ENCODE data around the gene ADRB2.

Gene ADRB2

GRCh38 chr5:148823871-148824270, 2.5 kb upstream of the ADRB2 start:
- H3K27me3 ChIP-seq (ENCODE audit: insufficient read depth, low read length) = peaks cover 43% of the 10 kb centered on the region
- no peak overlapping the region for H3K4me3 ChIP-seq (ENCODE audit: low read length)
- no peaks in the 10 kb centered on the region for H3K9me3 ChIP-seq (ENCODE audit: insufficient read depth, low read depth, low read length)
- H3K9ac ChIP-seq (ENCODE audit: low read depth, low read length) = no peak overlapping the region
- no peaks in the 10 kb centered on the region for H3K36me3 ChIP-seq (ENCODE audit: insufficient read depth, low read depth, low read length)
- no peak overlapping the region for H3K27ac ChIP-seq (ENCODE audit: low read length)
- H3K4me1 ChIP-seq (ENCODE audit: insufficient read depth, low read length) = peaks cover 4% of the 10 kb centered on the region

GRCh38 chr5:148825716-148826052, 727 bp upstream of the ADRB2 start:
- no peak overlapping the region for H3K27ac ChIP-seq (ENCODE audit: low read length)
- peaks cover 47% of the 10 kb centered on the region for H3K27me3 ChIP-seq (ENCODE audit: insufficient read depth, low read length)
- H3K9me3 ChIP-seq (ENCODE audit: insufficient read depth, low read depth, low read length) = no peaks in the 10 kb centered on the region
- peak overlapping the region; percentile 90 for H3K4me3 ChIP-seq (ENCODE audit: low read length)
- H3K4me1 ChIP-seq (ENCODE audit: insufficient read depth, low read length) = peaks cover 4% of the 10 kb centered on the region
- H3K9ac ChIP-seq (ENCODE audit: low read depth, low read length) = peak overlapping the region; percentile 66; the same call in 1 of the 2 replicates
- H3K36me3 ChIP-seq (ENCODE audit: insufficient read depth, low read depth, low read length) = no peaks in the 10 kb centered on the region

DNA sequence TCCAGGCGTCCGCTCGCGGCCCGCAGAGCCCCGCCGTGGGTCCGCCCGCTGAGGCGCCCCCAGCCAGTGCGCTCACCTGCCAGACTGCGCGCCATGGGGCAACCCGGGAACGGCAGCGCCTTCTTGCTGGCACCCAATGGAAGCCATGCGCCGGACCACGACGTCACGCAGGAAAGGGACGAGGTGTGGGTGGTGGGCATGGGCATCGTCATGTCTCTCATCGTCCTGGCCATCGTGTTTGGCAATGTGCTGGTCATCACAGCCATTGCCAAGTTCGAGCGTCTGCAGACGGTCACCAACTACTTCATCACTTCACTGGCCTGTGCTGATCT, 294 bp downstream of the ADRB2 start:
- peaks cover 4% of the 10 kb centered on the region for H3K4me1 ChIP-seq (ENCODE audit: insufficient read depth, low read length)
- H3K36me3 ChIP-seq (ENCODE audit: insufficient read depth, low read depth, low read length) = no peaks in the 10 kb centered on the region
- H3K27ac ChIP-seq (ENCODE audit: low read length) = no peak overlapping the region
- H3K9ac ChIP-seq (ENCODE audit: low read depth, low read length) = no peak overlapping the region
- H3K27me3 ChIP-seq (ENCODE audit: insufficient read depth, low read length) = peaks cover 47% of the 10 kb centered on the region
- H3K4me3 ChIP-seq (ENCODE audit: low read length) = peak overlapping the region; percentile 90
- H3K9me3 ChIP-seq (ENCODE audit: insufficient read depth, low read depth, low read length) = no peaks in the 10 kb centered on the region

- H3K4me1 ChIP-seq (ENCODE audit: insufficient read depth, low read length) = peaks cover 4% of the 10 kb centered on the region
Observed at GRCh38 chr5:148827723-148828122, 1.3 kb downstream of the ADRB2 start.

DNA sequence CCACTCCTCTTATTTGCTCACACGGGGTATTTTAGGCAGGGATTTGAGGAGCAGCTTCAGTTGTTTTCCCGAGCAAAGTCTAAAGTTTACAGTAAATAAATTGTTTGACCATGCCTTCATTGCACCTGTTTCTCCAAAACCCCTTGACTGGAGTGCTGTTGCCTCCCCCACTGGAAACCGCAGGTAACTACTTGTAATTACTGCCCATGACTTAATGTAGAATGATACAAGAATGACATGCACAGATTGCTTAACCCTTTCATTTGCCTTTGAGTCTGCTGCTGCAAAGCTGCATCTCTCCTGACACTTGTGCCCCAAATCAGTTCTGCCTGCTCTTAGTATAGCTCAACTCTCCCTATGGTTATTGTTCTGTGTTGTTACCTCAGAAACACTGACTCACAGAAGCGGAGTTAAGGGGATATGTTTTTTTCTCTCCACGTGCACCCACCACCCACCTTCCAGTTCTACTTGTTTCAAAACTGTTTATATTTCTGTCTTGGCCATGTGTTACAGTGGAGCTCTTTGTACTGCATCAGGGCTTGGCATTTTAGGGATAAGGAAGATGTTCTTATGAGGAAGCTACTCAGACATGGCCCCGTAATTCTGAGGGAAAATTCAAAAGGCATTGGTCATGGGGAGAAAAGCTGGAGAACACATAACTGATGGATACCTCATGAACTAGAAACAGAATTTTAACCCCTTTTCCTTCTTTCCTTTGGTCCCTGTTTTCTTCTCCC, 2.3 kb downstream of the ADRB2 start:
- H3K9ac ChIP-seq (ENCODE audit: low read depth, low read length) = no peak overlapping the region
- no peaks in the 10 kb centered on the region for H3K36me3 ChIP-seq (ENCODE audit: insufficient read depth, low read depth, low read length)
- H3K4me1 ChIP-seq (ENCODE audit: insufficient read depth, low read length) = peaks cover 4% of the 10 kb centered on the region
- H3K4me3 ChIP-seq (ENCODE audit: low read length) = no peak overlapping the region
- peaks cover 47% of the 10 kb centered on the region for H3K27me3 ChIP-seq (ENCODE audit: insufficient read depth, low read length)
- no peak overlapping the region for H3K27ac ChIP-seq (ENCODE audit: low read length)
- no peaks in the 10 kb centered on the region for H3K9me3 ChIP-seq (ENCODE audit: insufficient read depth, low read depth, low read length)

More at GRCh38 chr5:148827723-148828122, 1.3 kb downstream of the ADRB2 start:
- H3K27me3 ChIP-seq (ENCODE audit: insufficient read depth, low read length) = peaks cover 47% of the 10 kb centered on the region
- no peaks in the 10 kb centered on the region for H3K36me3 ChIP-seq (ENCODE audit: insufficient read depth, low read depth, low read length)
- H3K9ac ChIP-seq (ENCODE audit: low read depth, low read length) = no peak overlapping the region
- no peak overlapping the region for H3K27ac ChIP-seq (ENCODE audit: low read length)
- H3K9me3 ChIP-seq (ENCODE audit: insufficient read depth, low read depth, low read length) = no peaks in the 10 kb centered on the region
- no peak overlapping the region for H3K4me3 ChIP-seq (ENCODE audit: low read length)

GRCh38 chr5:148829248-148829594, 2.8 kb downstream of the ADRB2 start:
- Histone ChIP-seq H3K9me3 (ENCODE audit: insufficient read depth, low read depth, low read length) (no peaks in the 10 kb centered on the region), H3K27ac (ENCODE audit: low read length) (no peak overlapping the region), H3K4me1 (ENCODE audit: insufficient read depth, low read length) (peaks cover 4% of the 10 kb centered on the region), H3K4me3 (ENCODE audit: low read length) (no peak overlapping the region), H3K27me3 (ENCODE audit: insufficient read depth, low read length) (peaks cover 47% of the 10 kb centered on the region), H3K9ac (ENCODE audit: low read depth, low read length) (no peak overlapping the region), H3K36me3 (ENCODE audit: insufficient read depth, low read depth, low read length) (no peaks in the 10 kb centered on the region)

DNA sequence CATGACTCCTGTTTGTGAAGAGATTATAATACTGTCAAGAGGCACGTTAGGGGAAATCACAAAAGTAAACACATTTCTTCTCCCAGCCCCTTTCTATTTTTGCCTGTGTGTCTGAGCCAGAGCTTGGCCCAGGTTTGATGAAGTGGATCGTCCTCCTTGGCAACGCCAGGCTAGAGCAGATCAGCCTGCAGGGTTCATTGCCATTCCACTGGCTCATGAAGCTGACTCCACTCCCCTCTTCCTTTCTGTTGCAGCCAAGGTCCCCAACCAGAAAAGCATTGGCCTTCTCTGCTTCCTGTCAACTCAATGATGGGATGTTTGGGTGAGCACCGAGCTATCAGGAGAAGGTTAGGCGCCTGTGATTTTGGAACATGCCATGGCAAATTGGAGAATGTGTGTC, 3.3 kb downstream of the ADRB2 start:
- no peaks in the 10 kb centered on the region for H3K9me3 ChIP-seq (ENCODE audit: insufficient read depth, low read depth, low read length)
- no peak overlapping the region for H3K4me3 ChIP-seq (ENCODE audit: low read length)
- peaks cover 42% of the 10 kb centered on the region for H3K27me3 ChIP-seq (ENCODE audit: insufficient read depth, low read length)
- peaks cover 4% of the 10 kb centered on the region for H3K4me1 ChIP-seq (ENCODE audit: insufficient read depth, low read length)
- no peak overlapping the region for H3K27ac ChIP-seq (ENCODE audit: low read length)
- no peak overlapping the region for H3K9ac ChIP-seq (ENCODE audit: low read depth, low read length)
- H3K36me3 ChIP-seq (ENCODE audit: insufficient read depth, low read depth, low read length) = no peaks in the 10 kb centered on the region

DNA sequence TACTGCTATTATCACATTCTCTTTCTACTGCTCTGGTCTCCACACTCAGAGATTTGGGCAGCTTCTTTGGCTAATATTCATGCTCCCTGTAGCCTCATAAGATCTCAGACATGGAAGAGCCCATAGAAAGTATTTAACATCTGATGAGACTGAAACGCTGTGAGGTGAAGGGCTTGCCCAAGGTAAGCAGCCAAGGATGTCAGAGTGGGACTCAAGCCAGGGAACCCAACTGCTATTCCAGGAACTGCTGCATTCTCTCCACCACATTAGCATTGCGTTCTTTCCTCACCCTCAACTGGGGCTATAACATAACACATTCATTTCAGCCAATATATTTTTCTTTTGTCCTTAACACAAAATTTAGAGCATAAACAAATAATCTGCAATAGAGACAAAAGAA, 3.8 kb downstream of the ADRB2 start:
- H3K27ac ChIP-seq (ENCODE audit: low read length) = no peak overlapping the region

DNA sequence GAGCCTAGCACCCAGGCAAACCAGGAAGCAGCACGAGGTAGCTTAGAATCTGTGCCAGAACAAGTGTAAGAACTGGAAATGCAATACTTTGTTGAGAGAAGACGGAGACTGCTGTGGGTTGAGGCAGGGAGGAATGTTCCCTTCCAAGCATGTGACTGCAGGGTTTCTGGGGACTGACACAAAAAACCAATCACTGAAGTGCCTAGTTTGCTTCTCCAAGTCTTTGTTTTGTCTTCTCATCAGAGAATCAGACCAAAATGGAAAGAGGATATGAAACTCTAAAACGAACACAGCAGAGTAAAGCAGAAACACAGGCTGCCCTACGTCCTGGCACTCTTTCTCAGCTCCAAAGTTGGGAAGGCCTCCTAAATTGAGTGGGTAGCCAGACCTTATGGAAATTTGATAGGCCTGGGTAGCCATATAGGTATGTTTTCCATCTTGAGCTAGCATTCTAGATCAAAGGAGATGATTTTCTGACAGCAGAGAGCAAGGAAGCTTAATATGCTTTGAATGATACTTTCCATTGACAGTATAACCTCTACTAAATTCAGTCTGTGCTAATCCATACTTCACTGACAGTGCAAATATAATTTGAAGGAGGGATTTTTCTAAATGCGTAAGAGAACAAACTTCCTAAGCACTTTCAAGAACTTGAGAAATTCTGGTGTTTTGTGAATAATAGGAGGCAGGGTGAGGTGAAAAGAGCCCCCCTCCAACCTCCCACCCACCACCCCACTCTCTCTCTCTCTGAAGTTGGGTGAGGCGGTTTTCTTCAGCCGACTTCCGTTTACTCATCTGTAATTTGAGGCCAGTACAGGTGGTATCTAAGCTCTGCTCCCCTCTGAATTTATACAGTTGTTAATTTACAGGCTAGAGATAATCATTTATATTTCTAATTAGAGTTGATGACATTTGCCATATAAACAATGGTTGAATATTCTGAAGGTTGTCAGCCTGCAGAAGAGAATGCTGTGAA, 5.5 kb downstream of the ADRB2 start:
- H3K4me3 ChIP-seq (ENCODE audit: low read length) = no peak overlapping the region
- no peak overlapping the region for H3K27ac ChIP-seq (ENCODE audit: low read length)
- H3K9ac ChIP-seq (ENCODE audit: low read depth, low read length) = no peak overlapping the region
- no peaks in the 10 kb centered on the region for H3K9me3 ChIP-seq (ENCODE audit: insufficient read depth, low read depth, low read length)
- peaks cover 23% of the 10 kb centered on the region for H3K27me3 ChIP-seq (ENCODE audit: insufficient read depth, low read length)
- no peaks in the 10 kb centered on the region for H3K36me3 ChIP-seq (ENCODE audit: insufficient read depth, low read depth, low read length)
- H3K4me1 ChIP-seq (ENCODE audit: insufficient read depth, low read length) = no peaks in the 10 kb centered on the region; the same call in 1 of the 2 replicates

More for the DNA sequence above, 3.8 kb downstream of the ADRB2 start:
- peaks cover 37% of the 10 kb centered on the region for H3K27me3 ChIP-seq (ENCODE audit: insufficient read depth, low read length)
- no peaks in the 10 kb centered on the region for H3K9me3 ChIP-seq (ENCODE audit: insufficient read depth, low read depth, low read length)
- no peak overlapping the region for H3K4me3 ChIP-seq (ENCODE audit: low read length)
- peaks cover 4% of the 10 kb centered on the region for H3K4me1 ChIP-seq (ENCODE audit: insufficient read depth, low read length)
- H3K9ac ChIP-seq (ENCODE audit: low read depth, low read length) = no peak overlapping the region
- no peaks in the 10 kb centered on the region for H3K36me3 ChIP-seq (ENCODE audit: insufficient read depth, low read depth, low read length)

GRCh38 chr5:148833122-148833521, 6.7 kb downstream of the ADRB2 start:
- no peaks in the 10 kb centered on the region for H3K9me3 ChIP-seq (ENCODE audit: insufficient read depth, low read depth, low read length)
- H3K4me1 ChIP-seq (ENCODE audit: insufficient read depth, low read length) = no peaks in the 10 kb centered on the region
- H3K4me3 ChIP-seq (ENCODE audit: low read length) = no peak overlapping the region
- peaks cover 11% of the 10 kb centered on the region for H3K27me3 ChIP-seq (ENCODE audit: insufficient read depth, low read length)
- no peak overlapping the region for H3K27ac ChIP-seq (ENCODE audit: low read length)
- H3K9ac ChIP-seq (ENCODE audit: low read depth, low read length) = no peak overlapping the region
- no peaks in the 10 kb centered on the region for H3K36me3 ChIP-seq (ENCODE audit: insufficient read depth, low read depth, low read length)

- Histone ChIP-seq H3K27ac (ENCODE audit: low read length) (no peak overlapping the region), H3K4me3 (ENCODE audit: low read length) (no peak overlapping the region), H3K36me3 (ENCODE audit: insufficient read depth, low read depth, low read length) (no peaks in the 10 kb centered on the region), H3K9ac (ENCODE audit: low read depth, low read length) (no peak overlapping the region), H3K27me3 (ENCODE audit: insufficient read depth, low read length) (peaks cover 3% of the 10 kb centered on the region; the same call in 1 of the 2 replicates), H3K4me1 (ENCODE audit: insufficient read depth, low read length) (no peaks in the 10 kb centered on the region), H3K9me3 (ENCODE audit: insufficient read depth, low read depth, low read length) (no peaks in the 10 kb centered on the region)
Observed at GRCh38 chr5:148833925-148834324, 7.5 kb downstream of the ADRB2 start.

DNA sequence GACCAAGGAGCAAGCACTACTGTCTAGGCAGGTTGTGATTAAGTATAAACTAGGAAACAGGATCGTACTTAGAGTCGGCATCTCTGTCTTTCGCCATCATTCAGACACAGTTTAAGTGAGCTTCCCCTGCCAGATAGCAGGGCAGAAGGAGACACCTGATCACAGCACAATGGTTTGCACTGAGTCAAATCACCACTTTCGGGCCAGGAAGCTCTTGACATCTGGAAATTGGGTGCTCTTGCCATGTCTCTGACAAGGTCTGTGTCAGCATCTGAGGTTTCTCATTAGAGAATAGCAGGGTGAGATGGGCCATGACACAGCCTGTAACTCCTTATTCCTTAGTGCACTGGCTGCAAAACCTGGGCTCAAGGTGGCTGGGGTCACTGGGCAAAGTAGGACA, 8.3 kb downstream of the ADRB2 start:
- Histone ChIP-seq H3K27me3 (ENCODE audit: insufficient read depth, low read length) (no peaks in the 10 kb centered on the region), H3K4me1 (ENCODE audit: insufficient read depth, low read length) (no peaks in the 10 kb centered on the region), H3K9me3 (ENCODE audit: insufficient read depth, low read depth, low read length) (no peaks in the 10 kb centered on the region), H3K36me3 (ENCODE audit: insufficient read depth, low read depth, low read length) (no peaks in the 10 kb centered on the region), H3K9ac (ENCODE audit: low read depth, low read length) (no peak overlapping the region), H3K27ac (ENCODE audit: low read length) (no peak overlapping the region), H3K4me3 (ENCODE audit: low read length) (no peak overlapping the region)

Data from iPS-20b (cell line).